ENCODE results near the gene HOXA4.

The HOXA4 gene

GRCh38 chr7:27130540-27131389, at the start of gene HOXA4:
TSS of gene HOXA4 (minus strand) at chr7:27130757. CDS start at chr7:27130733, 24 bp downstream.
- peak; percentile 57 for DNase-seq

DNA sequence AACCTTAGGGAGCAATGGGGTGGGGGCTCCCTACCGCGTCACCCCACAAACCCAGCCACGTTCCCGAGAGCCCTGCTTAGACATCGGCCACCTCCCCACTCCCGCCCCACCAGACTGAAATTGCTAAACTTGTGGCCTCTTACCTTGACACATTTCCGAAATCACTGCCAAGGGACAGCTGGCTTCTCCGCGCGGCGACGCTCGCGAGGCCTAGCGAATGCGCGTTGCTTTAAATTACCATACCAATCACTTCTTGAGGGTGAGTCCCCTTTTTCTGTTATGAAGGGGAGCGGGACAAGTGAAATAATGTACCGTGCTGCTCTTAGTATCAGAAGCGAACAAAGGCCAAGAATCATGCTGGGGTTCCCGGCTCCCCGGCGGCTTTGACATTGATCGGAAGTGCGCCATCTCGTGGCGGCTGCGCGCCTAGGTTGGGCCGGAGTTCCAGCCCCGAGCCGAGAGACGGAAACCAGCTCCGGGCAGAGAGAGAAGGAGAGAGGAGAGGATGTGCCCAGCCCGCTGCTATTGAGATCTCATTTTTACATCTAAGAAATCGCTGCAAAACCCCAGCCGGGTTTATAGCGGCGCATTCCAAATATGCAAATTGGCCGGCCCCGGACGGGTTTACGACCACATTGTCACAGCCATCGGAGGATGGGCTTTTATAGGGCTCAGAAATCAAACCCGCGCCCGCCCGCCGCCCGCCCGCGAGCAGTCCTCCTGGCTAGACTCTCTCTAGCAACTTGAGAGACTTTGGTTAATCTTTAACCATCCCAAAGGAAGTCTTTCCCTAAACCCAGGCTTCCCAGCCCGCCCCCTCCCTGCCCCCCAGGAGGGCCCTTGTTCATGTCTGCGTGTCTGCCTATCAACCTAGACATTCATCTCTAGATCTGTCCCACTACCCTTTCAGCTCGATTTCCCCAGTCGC, 49.2 kb upstream of the HOXA4 start:
- no peak for DNase-seq

DNA sequence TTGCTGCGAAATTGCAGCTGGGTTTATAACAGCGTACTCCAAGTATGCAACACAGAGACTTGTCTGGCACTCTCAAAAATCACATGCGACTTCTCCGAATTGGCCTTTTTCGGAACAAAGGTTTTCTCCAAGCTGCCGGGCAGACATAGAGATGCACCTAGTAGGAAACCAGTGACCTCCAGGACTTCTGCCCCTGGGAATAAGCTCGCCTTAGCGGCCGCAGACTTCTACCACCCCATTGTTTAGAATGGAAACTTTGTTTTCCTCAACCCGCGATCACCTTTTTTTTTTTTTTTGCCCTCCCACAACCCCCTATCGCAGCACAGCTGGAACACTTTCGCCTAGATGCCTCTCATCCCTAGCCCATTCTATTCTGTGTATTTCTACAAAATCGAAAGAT, 48.5 kb upstream of the HOXA4 start:
- DNase-seq: no peak

DNA sequence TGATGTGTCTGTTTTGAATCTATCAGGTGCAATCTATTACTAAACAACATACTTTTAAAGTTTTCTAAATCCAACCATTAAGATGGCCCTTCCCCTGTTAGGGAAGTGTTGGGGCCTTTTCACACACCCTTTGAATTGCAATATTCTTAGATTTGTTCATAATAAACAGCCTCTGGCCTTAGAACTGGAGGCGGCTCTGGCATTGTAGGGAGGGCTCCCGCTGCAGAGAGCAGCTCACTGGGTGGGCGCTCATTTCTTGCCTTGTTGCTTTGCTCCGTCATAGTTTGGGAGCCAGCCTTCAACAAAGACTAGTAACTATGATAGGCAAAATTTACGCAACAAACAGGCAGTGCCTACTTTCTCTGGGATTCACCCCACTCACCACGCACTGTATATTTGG, 47.8 kb upstream of the HOXA4 start:
- no peak for DNase-seq

- DNase-seq: no peak
Observed at GRCh38 chr7:27177795-27178320, 47.3 kb upstream of the HOXA4 start.

GRCh38 chr7:27176962-27177794, 46.6 kb upstream of the HOXA4 start:
- DNase-seq: no peak

GRCh38 chr7:27176524-27176845, 45.9 kb upstream of the HOXA4 start:
- no peak for DNase-seq

DNA sequence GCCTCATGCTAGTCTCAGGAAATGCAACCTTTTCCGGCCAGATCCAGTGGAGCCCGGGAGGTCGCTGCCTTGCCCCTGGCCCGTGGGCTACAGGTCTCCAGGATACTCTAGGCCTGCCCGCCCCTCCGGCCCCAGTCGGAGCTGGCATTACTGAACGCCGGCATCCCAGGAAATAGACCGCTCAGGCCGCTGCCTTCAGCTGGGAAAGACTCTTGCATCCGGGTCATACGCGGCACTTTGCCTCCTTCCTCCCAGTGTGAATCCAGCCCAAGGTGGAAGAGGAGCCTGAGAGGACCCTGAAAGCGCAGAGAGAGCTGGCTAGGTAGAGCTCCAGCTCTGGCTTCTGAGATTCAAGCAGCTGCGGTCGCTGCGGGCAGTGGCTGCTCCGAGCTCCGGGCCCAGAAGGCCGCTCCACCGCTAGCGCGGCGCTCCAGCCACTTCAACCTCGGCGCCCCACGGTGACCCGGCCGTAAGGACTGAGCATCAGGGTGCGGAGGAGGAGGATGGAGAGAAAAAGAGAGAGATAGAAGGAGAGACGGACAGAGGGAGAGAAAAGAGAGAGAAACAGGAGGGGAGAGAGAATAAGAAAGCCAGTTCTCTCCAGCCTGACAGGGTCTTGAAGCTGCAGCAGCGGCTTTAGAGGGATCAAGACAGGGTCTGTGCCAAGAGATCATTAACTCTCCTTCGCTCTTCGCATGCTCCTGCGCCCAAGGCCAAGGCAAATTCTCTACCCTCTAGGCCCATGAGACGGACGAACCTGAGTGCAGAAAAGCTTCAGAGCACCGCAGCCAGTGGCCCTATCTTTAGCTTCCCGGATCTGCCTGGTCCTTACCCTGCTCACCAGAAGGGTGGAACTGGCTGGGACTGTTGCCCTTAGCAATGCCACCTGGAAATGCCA, 45.3 kb upstream of the HOXA4 start:
- DNase-seq: no peak

- DNase-seq: no peak
Observed at GRCh38 chr7:27174874-27175625, 44.5 kb upstream of the HOXA4 start.

DNA sequence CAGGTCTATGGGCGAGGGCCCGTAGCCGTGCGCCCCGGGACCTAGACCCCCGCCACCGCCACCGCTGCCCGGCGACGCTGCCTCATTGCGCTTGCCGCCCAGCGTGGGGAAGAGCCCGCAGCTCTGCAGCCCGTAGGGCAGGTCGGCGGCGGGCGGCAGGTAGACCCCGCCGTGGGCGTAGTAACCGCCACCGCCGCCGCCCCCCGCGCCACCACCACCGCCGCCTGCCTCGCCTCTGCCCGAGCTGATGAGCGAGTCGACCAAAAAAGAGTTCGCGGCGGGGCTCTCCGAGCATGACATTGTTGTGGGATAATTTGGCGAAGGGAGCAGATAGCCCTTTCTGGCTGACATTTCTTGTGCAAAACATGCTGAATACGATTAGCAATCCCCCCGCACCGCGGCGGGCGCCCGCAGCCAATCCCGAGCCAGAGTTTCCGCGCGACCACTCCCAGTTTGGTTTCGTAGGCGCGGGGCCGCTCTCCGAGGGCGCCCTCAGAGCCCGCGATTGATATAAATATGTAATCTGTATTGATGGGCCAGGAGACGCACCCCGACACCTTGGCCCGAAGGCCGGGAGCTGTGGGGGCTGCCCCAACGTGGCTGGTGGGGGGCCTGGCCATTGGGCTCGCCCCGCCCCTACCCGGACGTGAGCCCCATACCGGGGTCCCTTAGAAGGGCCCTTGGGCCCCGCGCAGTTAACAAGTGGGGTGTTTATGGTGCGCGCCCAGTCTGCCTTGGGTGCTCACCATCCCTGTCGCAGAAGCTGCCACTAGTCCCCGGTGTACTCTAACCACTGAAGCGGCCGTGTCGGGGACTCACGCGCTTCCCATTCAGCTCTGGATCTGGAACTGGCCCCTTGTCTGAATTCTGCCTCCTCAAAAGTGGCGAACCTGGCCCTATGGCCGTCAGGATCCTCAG, 43.7 kb upstream of the HOXA4 start, which contains the start of gene HOXA10:
HOXA10 (minus strand) TSS at position 365 of the 918 bp plus-strand sequence; CDS start at position 351, 14 bp downstream.
- peak; percentile 7 for DNase-seq

DNA sequence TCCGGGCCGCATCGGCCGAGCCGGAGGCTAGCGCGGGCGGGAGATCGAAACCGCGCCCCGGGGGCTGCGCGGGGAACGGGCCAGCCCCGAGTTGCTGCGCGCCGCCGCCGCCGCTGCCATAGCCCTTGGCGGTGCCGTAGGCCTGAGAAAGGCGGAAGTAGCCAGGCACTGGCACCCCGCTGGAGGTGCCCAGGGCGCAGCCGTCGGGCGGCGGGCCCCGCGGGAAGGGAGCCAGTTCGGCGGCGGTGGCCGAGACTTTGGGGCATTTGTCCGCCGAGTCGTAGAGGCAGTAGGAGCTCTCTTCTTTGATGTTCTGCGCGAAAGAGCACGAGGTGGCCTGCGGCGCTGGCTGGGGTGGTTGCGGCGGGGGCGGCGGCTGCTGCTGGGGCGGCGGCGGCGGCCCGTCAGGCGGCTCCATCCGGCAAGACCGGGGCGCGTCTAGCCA, 43.0 kb upstream of the HOXA4 start:
- DNase-seq: peak; percentile 8

- DNase-seq: peak; percentile 7
Observed at GRCh38 chr7:27172823-27173510, 42.4 kb upstream of the HOXA4 start.

DNA sequence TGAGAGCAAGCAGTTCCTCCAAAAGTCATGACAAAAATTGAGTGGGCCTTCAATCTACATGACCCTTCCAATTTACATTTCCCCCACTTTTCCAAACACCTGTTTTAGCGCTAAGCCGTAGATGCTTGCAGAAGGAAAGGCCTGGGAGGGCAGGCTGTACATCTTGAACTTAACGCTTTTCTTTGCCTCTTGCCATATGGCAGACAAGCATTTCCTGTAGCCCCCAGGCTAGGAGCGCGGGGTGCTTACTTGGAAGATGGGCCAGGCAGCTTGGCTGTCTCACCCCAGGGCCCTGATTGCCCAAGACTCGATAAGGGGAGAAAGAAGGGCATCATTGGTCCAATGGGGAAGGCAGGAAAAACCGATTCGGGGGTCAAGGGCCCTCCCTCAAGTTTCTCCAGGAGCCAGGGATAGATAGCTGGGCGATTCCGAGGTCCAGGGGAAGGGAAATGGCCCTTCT, 41.8 kb upstream of the HOXA4 start:
- no peak for DNase-seq

- DNase-seq: no peak
Observed at GRCh38 chr7:27171637-27172314, 41.2 kb upstream of the HOXA4 start.

- no peak for DNase-seq
Observed at GRCh38 chr7:27171325-27171636, 40.7 kb upstream of the HOXA4 start.

DNA sequence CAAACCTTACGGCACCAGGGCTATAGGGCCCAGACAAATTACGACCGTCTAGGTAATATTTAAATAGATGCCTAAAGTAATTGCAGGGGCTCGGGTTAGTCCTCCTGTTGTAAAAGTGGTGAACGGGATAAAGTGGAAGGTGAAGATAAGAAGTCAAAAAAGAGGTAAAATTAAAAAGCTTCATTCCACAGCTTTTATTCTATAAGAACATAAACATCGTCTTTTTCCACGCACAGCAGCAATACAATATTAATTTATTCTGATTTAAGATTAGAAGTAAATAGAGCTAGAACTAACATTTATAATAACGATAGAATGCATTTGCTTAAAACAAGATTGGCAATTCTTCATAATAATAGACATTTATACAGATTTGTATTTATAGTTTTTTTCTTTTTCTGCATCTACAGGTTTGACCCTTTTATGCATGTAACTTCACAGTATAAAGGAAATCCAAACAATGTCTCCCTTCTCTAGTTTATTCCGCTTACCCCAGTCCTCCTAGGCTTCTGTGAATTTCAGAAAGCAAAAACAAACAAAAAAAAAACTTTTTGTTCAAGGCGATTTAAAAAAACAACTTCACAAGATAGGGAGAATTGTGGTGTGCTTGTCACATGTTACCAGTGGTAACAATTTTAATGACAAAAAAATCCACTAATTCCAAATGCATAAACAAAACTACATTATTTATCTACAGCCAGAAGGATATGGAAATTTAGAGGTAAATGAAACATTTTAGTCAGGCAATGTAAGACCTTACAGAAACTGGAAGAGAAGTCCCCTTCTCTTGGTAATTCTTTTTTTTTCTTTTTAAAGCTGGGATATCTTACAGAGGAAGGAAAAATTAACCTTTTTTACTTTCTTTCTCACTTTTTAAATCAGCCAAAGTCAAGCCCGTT, 40.1 kb upstream of the HOXA4 start:
- DNase-seq: no peak

All from activated CD4-positive, alpha-beta T cell treated with anti-CD3 and anti-CD28 coated beads for 1 hour (primary cell).